GM18519 (cell line): Measurements from ENCODE around the gene HACD3.
"Not testable (repeated sequence)": the region's sequence is repeated elsewhere in the genome, so short reads cannot be mapped to it uniquely, and the experiment has no call there.

Experiments used
- ATAC-seq: cut with Tn5 transposase; IDR thresholded peaks from one replicate; pipeline ENCODE4 v1.9.1; 2021; ENCODE audit warnings: mild to moderate bottlenecking, moderate library complexity; ENCODE audit not compliant: unreplicated experiment, low FRiP score

The HACD3 gene

DNA sequence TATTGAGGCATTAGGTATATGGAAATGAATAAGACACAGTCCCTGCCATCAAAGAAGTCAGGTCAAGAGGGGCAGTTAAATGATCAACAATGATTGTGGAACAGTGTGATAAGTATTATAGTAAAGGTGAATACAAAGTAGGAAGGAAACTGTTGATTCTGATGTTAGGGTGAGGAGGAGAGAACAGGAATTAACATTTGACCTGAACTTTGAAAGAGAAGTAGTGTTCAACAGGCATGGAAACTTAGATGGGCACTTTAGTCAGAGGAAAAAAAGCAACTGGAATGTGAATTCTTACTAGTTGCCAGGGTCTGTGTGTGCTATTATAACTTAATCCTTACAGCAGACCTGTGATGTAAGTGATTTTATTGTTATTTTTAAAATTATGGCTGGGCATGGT, 17.6 kb downstream of the HACD3 start:
- no peak for ATAC-seq

GRCh38 chr15:65549288-65549687, 19.0 kb downstream of the HACD3 start:
- ATAC-seq, result not testable (repeated sequence)

- no peak for ATAC-seq
Measured at GRCh38 chr15:65550681-65551098, 20.4 kb downstream of the HACD3 start.

DNA sequence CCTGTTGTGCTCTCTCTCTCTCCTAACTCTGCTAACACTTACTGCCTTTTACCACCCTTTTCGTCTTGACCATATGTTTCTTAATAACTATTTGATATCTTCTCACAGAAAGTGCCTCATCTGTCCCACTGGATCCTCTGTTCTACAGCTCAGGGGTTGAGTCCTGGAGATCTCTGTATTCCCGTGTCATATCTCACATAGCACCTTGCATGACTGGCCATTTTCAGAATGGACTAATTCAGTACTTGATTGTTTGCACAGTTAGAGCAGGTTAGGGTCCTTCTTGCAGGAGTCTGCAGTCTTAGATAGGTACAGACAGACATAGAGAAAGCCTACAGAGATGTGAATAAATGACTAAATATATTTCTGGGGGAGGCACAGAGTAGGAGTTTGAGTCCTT, 20.9 kb downstream of the HACD3 start:
- no peak for ATAC-seq

DNA sequence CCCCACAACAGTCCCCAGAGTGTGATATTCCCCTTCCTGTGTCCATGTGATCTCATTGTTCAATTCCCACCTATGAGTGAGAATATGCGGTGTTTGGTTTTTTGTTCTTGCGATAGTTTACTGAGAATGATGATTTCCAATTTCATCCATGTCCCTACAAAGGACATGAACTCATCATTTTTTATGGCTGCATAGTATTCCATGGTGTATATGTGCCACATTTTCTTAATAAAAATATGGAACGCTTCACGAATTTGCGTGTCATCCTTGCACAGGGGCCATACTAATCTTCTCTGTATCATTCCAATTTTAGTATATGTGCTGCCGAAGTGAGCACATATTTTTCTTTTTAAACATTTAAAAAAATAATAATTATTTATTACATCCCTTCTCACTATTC, 22.6 kb downstream of the HACD3 start:
- ATAC-seq, result not testable (repeated sequence)

DNA sequence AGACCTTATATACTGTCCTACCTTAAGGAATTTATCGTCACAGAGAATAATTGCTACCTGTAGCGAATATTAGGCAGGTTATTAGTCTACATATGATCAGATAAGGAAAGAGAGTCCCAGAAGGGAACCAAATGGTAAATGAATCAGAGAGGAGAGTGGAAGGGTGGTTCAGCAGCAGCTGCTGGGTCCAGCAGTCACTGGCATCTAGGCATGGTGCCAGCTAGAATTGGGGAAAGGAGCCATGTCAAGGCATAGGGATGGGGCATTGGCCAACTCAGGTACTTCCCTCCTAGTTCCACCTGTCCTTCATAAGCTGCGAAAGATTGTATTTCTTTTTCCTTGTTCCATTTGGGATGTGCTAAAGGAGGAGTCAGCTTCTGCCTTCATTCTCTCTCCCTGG, 23.4 kb downstream of the HACD3 start:
- no peak for ATAC-seq

DNA sequence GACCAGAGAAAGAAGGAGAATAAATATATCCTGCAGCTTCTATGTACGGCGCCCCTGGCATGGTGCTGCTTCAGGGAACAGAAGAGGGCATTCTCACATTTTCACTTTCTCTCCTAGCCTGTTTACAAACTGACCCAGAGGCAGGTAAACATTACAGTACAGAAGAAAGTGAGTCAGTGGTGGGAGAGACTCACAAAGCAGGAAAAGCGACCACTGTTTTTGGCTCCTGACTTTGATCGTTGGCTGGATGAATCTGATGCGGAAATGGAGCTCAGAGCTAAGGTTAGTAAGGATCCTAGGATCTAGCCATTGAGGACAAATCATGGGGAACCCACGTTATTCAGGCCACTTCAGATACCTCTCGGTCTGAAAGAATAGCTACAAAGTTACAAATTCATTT, 26.4 kb downstream of the HACD3 start:
- ATAC-seq, result no peak

- ATAC-seq, result no peak
Measured at GRCh38 chr15:65558336-65558735, 28.1 kb downstream of the HACD3 start.

DNA sequence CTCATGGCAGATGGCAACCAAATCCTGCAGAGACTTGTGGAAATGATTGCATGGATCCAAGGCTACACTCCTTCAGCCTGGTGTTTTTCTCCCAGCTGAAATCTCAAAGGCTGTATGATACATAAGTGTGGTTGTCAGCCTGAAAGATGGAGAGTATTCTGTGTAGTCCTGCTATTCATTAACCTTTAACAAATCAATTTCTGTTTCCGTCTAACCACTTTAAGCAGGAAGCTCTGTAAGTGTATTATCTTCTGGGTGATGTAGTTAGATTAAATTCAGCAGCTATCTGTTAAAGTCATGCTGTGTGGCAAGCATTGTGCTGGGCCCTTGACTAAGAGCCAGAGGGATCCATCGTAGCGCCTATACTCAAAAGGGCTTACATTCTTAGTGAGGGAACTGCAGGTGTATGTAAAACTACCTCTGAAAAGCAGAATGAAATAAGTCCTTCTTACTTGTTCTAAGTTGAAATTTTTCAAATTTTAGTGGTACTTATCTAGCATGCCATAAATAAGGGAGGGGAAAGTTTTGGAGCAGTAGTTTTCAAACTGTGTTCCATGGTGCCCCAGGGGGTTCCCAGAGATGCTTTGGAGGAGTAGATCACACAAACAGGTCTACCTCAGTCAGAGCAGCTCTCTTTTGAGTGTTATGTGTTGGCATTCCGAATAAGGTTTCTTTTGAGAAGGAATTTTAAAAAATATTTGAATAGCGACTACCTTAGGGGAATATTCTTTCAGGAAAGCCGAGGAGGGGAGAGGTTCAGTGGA, 28.9 kb downstream of the HACD3 start:
- no peak for ATAC-seq

GRCh38 chr15:65559941-65560340, 29.7 kb downstream of the HACD3 start:
- no peak for ATAC-seq

- no peak for ATAC-seq
Measured at GRCh38 chr15:65561934-65562333, 31.7 kb downstream of the HACD3 start.

- ATAC-seq, result no peak
Measured at GRCh38 chr15:65569728-65570127, 39.5 kb downstream of the HACD3 start.

DNA sequence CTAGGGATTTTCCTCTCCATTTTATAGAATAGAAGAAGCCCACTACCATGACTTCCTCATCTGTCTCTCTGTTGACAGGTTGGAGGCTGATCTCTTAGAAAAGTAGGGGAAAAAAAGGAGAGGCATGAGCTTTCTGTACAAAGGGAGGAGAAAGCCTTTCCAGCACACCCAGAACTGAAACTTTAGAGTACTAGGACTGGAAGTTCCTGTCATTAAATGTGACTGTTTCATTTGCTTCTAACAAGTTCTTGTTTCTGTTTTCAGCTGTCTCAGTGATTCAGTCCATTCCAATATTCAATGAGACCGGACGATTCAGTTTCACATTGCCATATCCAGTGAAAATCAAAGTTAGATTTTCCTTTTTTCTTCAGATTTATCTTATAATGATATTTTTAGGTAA, 41.7 kb downstream of the HACD3 start:
- no peak for ATAC-seq

DNA sequence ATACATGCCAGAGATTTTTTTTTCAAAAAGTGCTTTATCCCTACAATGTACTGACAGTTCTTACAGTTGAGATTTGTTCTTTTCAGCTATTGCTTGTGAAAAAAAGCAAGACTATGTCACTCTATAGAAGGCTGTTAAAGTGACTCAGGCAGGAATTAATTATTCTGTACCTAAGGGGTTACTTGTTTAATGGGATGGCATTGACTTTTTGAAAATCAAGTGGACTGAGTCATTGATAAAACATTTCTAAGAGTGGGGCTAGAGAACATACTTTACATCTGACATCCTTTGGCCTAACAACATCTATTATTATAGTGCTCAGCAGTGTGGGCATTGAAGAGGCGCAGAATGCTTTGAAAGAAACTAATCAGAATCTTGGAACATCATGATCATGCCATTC, 46.4 kb downstream of the HACD3 start:
- no peak for ATAC-seq

- no peak for ATAC-seq
Measured at GRCh38 chr15:65577129-65577996, 47.1 kb downstream of the HACD3 start.

DNA sequence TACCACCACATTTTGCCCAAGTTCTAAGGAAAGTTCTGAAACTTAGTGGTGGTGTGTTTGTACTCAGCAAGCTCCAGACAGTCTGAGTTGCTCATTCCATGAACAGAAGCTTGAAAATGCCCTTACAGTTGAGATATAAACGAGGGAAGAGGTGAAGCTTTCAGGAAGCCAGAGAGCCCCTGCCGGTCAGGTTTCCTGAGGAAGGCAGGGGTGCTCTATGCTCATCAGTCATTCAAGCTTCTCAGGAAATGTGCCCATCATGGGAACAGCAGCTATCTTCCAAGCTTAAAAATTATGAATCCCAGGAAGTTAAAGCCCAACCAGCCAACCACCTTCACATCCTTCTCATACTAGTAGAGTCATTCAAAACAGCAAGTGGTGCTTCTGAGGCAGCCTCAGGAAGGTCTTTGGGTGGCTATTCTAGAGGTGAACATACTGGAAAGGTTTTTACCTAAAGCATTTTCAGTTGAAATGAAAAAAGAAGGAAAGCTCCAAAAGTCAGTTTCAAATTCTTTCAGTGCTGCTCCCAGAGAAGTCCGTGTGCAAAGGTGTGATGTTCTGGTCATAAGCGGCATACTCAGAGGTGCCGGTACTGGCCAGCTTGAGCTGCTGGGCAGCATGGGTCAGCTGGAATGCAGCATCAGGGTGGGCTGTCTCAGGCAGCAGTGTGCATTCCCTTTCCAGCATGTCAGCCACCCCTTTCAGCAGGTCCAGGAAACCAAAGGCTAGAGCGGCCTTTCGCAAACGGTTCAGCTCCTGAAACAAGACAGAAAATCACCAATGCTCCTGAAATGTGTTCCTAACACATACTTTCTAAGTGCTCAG, 48.9 kb downstream of the HACD3 start:
- no peak for ATAC-seq

- ATAC-seq, result no peak
Measured at GRCh38 chr15:65579762-65580161, 49.5 kb downstream of the HACD3 start.

DNA sequence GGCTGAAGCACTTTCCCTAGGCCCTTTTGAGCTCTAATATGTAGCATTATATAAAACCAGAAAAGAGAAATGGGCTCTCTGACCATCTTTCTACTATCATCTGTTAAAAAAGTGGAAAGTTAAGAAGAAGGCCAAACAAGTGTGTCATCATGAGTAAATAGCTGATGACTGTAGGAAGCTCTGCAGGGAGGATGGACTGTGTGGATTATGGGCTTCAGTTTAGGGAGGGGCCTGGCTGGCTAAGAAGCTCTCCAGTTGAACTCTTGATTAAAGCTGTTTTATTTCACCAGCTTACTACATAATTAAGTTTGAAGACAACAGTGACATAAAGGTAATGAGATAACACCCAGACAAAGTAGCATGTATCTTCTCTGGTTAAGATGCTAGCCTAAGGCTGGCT, 50.0 kb downstream of the HACD3 start:
- ATAC-seq, result no peak

GRCh38 chr15:65583701-65584100, 53.4 kb downstream of the HACD3 start:
- ATAC-seq, result no peak

GRCh38 chr15:65584241-65584640, 54.0 kb downstream of the HACD3 start:
- ATAC-seq, result no peak

DNA sequence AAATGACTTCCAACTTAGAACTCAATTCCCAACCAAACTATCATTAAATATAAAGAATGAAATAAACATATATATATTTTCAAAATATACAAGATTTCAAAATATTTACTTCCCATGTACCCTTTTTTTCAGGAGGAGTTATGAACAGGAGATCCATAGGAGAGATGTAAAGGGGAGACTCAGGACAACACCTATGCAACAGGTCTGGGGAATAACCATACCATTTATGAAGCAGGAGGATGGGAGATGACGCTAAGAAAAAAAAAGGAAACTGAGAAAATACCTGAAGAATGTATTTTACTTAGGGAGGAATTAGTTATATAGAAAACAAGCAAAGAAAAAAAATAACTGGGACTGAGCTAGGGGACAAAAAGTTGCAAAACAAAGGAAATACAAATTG, 56.8 kb downstream of the HACD3 start:
- no peak for ATAC-seq
